Measurements from ENCODE around the gene GPR108.
"Not testable (repeated sequence)": the region's sequence is repeated elsewhere in the genome, so short reads cannot be mapped to it uniquely, and the experiment has no call there.

Gene GPR108

GRCh38 chr19:6754653-6755463, 17.5 kb upstream of the GPR108 start:
- no peaks in the 10 kb centered on the region for H3K9me3 ChIP-seq (ENCODE audit: control insufficient read depth in 1 of 2, low read length in 2 of 2)
- H3K36me3 ChIP-seq (ENCODE audit: control insufficient read depth in 1 of 2, insufficient read depth in 2 of 2, low read length in 2 of 2), result peaks cover 0 to 15% of the 10 kb centered on the region in 2 donors
- no peaks in the 10 kb centered on the region for H3K27me3 ChIP-seq (ENCODE audit: low read depth, low read length)
- no peak overlapping the region for H3K27ac ChIP-seq (ENCODE audit: low read length)
- H3K4me1 ChIP-seq (ENCODE audit: control insufficient read depth in 1 of 2, insufficient read depth in 2 of 2, low read length in 2 of 2), result peaks cover 0 to 14% of the 10 kb centered on the region in 2 donors
- no peak overlapping the region for H3K4me3 ChIP-seq (ENCODE audit: low read depth in 1 of 2, low read length in 2 of 2)

- peak overlapping the region in 1 of 2 donors; percentile 59 for H3K4me3 ChIP-seq (ENCODE audit: low read depth in 1 of 2, low read length in 2 of 2)
- no peaks in the 10 kb centered on the region for H3K9me3 ChIP-seq (ENCODE audit: control insufficient read depth in 1 of 2, low read length in 2 of 2)
- peaks cover 0 to 14% of the 10 kb centered on the region in 2 donors for H3K4me1 ChIP-seq (ENCODE audit: control insufficient read depth in 1 of 2, insufficient read depth in 2 of 2, low read length in 2 of 2)
- no peaks in the 10 kb centered on the region for H3K27me3 ChIP-seq (ENCODE audit: low read depth, low read length)
- H3K27ac ChIP-seq (ENCODE audit: low read length), result no peak overlapping the region
- peaks cover 3 to 22% of the 10 kb centered on the region in 2 donors for H3K36me3 ChIP-seq (ENCODE audit: control insufficient read depth in 1 of 2, insufficient read depth in 2 of 2, low read length in 2 of 2)
Observed at GRCh38 chr19:6754136-6754535, 16.8 kb upstream of the GPR108 start.

- Histone ChIP-seq H3K36me3 (ENCODE audit: control insufficient read depth in 1 of 2, insufficient read depth in 2 of 2, low read length in 2 of 2) (peaks cover 4 to 26% of the 10 kb centered on the region in 2 donors), H3K27me3 (ENCODE audit: low read depth, low read length) (no peaks in the 10 kb centered on the region), H3K27ac (ENCODE audit: low read length) (peak overlapping the region; percentile 75), H3K9me3 (ENCODE audit: control insufficient read depth in 1 of 2, low read length in 2 of 2) (no peaks in the 10 kb centered on the region), H3K4me3 (ENCODE audit: low read depth in 1 of 2, low read length in 2 of 2) (peak overlapping the region; percentile 37 to 59), H3K4me1 (ENCODE audit: control insufficient read depth in 1 of 2, insufficient read depth in 2 of 2, low read length in 2 of 2) (peaks cover 0 to 14% of the 10 kb centered on the region in 2 donors)
Observed at GRCh38 chr19:6753178-6754031, 16.0 kb upstream of the GPR108 start.

GRCh38 chr19:6752256-6753177, 15.1 kb upstream of the GPR108 start:
- Histone ChIP-seq H3K4me1 (ENCODE audit: control insufficient read depth in 1 of 2, insufficient read depth in 2 of 2, low read length in 2 of 2) (peaks cover 0 to 14% of the 10 kb centered on the region in 2 donors), H3K27me3 (ENCODE audit: low read depth, low read length) (no peaks in the 10 kb centered on the region), H3K4me3 (ENCODE audit: low read depth in 1 of 2, low read length in 2 of 2) (peak overlapping the region; percentile 37 to 59), H3K27ac (ENCODE audit: low read length) (peak overlapping the region; percentile 75), H3K36me3 (ENCODE audit: control insufficient read depth in 1 of 2, insufficient read depth in 2 of 2, low read length in 2 of 2) (peaks cover 10 to 34% of the 10 kb centered on the region in 2 donors), H3K9me3 (ENCODE audit: control insufficient read depth in 1 of 2, low read length in 2 of 2) (no peaks in the 10 kb centered on the region)

GRCh38 chr19:6751189-6751588, 13.8 kb upstream of the GPR108 start:
- Histone ChIP-seq H3K4me1 (ENCODE audit: control insufficient read depth in 1 of 2, insufficient read depth in 2 of 2, low read length in 2 of 2) (peaks cover 0 to 14% of the 10 kb centered on the region in 2 donors), H3K27me3 (ENCODE audit: low read depth, low read length) (no peaks in the 10 kb centered on the region), H3K27ac (ENCODE audit: low read length) (no peak overlapping the region), H3K36me3 (ENCODE audit: control insufficient read depth in 1 of 2, insufficient read depth in 2 of 2, low read length in 2 of 2) (peaks cover 17 to 45% of the 10 kb centered on the region in 2 donors), H3K9me3 (ENCODE audit: control insufficient read depth in 1 of 2, low read length in 2 of 2) (no peaks in the 10 kb centered on the region), H3K4me3 (ENCODE audit: low read depth in 1 of 2, low read length in 2 of 2) (no peak overlapping the region)

GRCh38 chr19:6750062-6750461, 12.7 kb upstream of the GPR108 start:
- Histone ChIP-seq H3K9me3 (ENCODE audit: control insufficient read depth in 1 of 2, low read length in 2 of 2) (no peaks in the 10 kb centered on the region), H3K27me3 (ENCODE audit: low read depth, low read length) (no peaks in the 10 kb centered on the region), H3K4me3 (ENCODE audit: low read depth in 1 of 2, low read length in 2 of 2) (no peak overlapping the region), H3K4me1 (ENCODE audit: control insufficient read depth in 1 of 2, insufficient read depth in 2 of 2, low read length in 2 of 2) (peaks cover 6 to 21% of the 10 kb centered on the region in 2 donors), H3K36me3 (ENCODE audit: control insufficient read depth in 1 of 2, insufficient read depth in 2 of 2, low read length in 2 of 2) (peaks cover 23 to 48% of the 10 kb centered on the region in 2 donors), H3K27ac (ENCODE audit: low read length) (no peak overlapping the region)

- H3K4me3 ChIP-seq (ENCODE audit: low read depth in 1 of 2, low read length in 2 of 2); H3K27me3 ChIP-seq (ENCODE audit: low read depth, low read length); H3K27ac ChIP-seq (ENCODE audit: low read length); H3K9me3 ChIP-seq (ENCODE audit: control insufficient read depth in 1 of 2, low read length in 2 of 2): not testable (repeated sequence)
- Histone ChIP-seq H3K4me1 (ENCODE audit: control insufficient read depth in 1 of 2, insufficient read depth in 2 of 2, low read length in 2 of 2) (peaks cover 6 to 33% of the 10 kb centered on the region in 2 donors), H3K36me3 (ENCODE audit: control insufficient read depth in 1 of 2, insufficient read depth in 2 of 2, low read length in 2 of 2) (peaks cover 28 to 53% of the 10 kb centered on the region in 2 donors)
Observed at GRCh38 chr19:6748543-6748942, 11.2 kb upstream of the GPR108 start.

GRCh38 chr19:6745965-6746364, 8.6 kb upstream of the GPR108 start:
- H3K4me3 ChIP-seq (ENCODE audit: low read depth in 1 of 2, low read length in 2 of 2), result no peak overlapping the region
- peaks cover 35 to 54% of the 10 kb centered on the region in 2 donors for H3K36me3 ChIP-seq (ENCODE audit: control insufficient read depth in 1 of 2, insufficient read depth in 2 of 2, low read length in 2 of 2)
- peaks cover 6 to 35% of the 10 kb centered on the region in 2 donors for H3K4me1 ChIP-seq (ENCODE audit: control insufficient read depth in 1 of 2, insufficient read depth in 2 of 2, low read length in 2 of 2)
- no peak overlapping the region for H3K27ac ChIP-seq (ENCODE audit: low read length)
- no peaks in the 10 kb centered on the region for H3K27me3 ChIP-seq (ENCODE audit: low read depth, low read length)
- H3K9me3 ChIP-seq (ENCODE audit: control insufficient read depth in 1 of 2, low read length in 2 of 2), result no peaks in the 10 kb centered on the region

GRCh38 chr19:6744381-6745301, 7.3 kb upstream of the GPR108 start:
- Histone ChIP-seq H3K27me3 (ENCODE audit: low read depth, low read length) (no peaks in the 10 kb centered on the region), H3K4me1 (ENCODE audit: control insufficient read depth in 1 of 2, insufficient read depth in 2 of 2, low read length in 2 of 2) (peaks cover 6 to 35% of the 10 kb centered on the region in 2 donors), H3K36me3 (ENCODE audit: control insufficient read depth in 1 of 2, insufficient read depth in 2 of 2, low read length in 2 of 2) (peaks cover 35 to 43% of the 10 kb centered on the region in 2 donors), H3K4me3 (ENCODE audit: low read depth in 1 of 2, low read length in 2 of 2) (peak overlapping the region; percentile 13 to 40), H3K9me3 (ENCODE audit: control insufficient read depth in 1 of 2, low read length in 2 of 2) (no peaks in the 10 kb centered on the region), H3K27ac (ENCODE audit: low read length) (peak overlapping the region; percentile 67)

All from muscle layer of duodenum (tissue), 2 donors.